Stomach (tissue), 4 donors: ENCODE data around the gene AGRP.

Source experiments
- EP300 ChIP-seq: sonication (generic); formaldehyde crosslinking; IDR thresholded peaks from one replicate; pipeline ENCODE4 v1.6.1; 2017; ENCODE audit warnings: antibody characterized with exemption
- POLR2A ChIP-seq, 4 donors: fragments of 450-650 bp; IDR thresholded peaks; one replicate each; pipeline ENCODE4 v1.6.1; 2016; ENCODE audit warnings: antibody characterized with exemption in 4 of 4, control low read depth in 2 of 4, mild to moderate bottlenecking in 1 of 4, moderate library complexity in 1 of 4
- POLR2AphosphoS5 ChIP-seq, 3 donors: sonication (generic); formaldehyde crosslinking; IDR thresholded peaks; one replicate each; pipeline ENCODE4 v1.6.1; 2016; ENCODE audit warnings: antibody characterized with exemption in 3 of 3
- TF ChIP-seq, protein P1 (sequence below), 7 experiments: fragments of 450-650 bp in 4 of 7; fragments of 200-600 bp in 3 of 7; sonication (generic) in 3 of 7; IDR thresholded peaks; one replicate each; pipeline ENCODE4 v1.5.1; 2016 to 2019; ENCODE audit warnings: antibody characterized with exemption in 7 of 7, control low read depth in 2 of 7, mild to moderate bottlenecking in 1 of 7

DNA sequence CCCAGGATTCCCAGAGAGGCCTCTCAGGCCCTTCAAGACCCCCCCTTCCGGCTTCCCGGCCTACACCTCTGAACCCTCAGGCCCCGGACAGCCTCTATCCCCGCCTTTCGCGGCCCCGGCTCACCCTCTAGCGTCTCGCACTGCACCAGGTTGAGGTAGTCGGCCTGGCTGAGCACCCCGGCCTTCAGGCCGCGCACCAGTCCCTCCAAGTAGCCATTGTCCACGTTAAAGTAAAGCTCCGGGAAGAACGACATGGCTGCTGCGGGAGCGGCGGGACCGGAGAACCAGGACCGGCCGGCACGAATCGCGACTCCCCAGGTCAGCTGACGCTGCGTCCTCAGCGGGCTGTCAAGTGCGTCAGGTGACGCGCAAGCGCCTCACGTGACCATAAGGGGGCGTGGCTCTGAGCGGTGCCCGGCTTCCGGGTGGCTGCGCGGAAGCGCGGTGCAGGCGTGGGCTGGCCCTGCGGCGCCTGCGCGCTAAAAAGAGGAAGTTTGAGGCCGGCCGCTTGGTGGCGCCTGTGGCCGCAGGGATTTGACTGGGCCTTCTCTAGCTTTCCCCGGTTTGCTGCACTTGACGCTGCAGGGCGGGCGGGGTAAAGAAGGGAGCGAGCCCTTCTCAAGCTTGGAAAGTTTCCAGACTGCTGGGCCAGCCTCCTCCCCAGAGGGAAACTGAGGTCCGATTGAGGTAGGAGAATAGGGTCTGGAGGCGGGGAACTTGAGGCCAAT is 2.4 kb downstream of the AGRP start, which contains the start of gene ATP6V0D1:
- TF ChIP-seq POLR2A (IDR thresholded peaks at IDR 0.05): no peak
- TF ChIP-seq, protein P1, sequence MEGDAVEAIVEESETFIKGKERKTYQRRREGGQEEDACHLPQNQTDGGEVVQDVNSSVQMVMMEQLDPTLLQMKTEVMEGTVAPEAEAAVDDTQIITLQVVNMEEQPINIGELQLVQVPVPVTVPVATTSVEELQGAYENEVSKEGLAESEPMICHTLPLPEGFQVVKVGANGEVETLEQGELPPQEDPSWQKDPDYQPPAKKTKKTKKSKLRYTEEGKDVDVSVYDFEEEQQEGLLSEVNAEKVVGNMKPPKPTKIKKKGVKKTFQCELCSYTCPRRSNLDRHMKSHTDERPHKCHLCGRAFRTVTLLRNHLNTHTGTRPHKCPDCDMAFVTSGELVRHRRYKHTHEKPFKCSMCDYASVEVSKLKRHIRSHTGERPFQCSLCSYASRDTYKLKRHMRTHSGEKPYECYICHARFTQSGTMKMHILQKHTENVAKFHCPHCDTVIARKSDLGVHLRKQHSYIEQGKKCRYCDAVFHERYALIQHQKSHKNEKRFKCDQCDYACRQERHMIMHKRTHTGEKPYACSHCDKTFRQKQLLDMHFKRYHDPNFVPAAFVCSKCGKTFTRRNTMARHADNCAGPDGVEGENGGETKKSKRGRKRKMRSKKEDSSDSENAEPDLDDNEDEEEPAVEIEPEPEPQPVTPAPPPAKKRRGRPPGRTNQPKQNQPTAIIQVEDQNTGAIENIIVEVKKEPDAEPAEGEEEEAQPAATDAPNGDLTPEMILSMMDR (IDR thresholded peaks at IDR 0.05): peak in 5 of 7 experiments; percentile 70 to 94 (median 88)
- peak; percentile 92 to 98 (median 96) for TF ChIP-seq POLR2AphosphoS5 (IDR thresholded peaks at IDR 0.05)
- peak; percentile 14 for TF ChIP-seq EP300
